GM21723 (cell line): Measurements from ENCODE around the gene XPO5.
"Not testable (repeated sequence)": the region's sequence is repeated elsewhere in the genome, so short reads cannot be mapped to it uniquely, and the experiment has no call there.

Experiments
- ATAC-seq: cut with Tn5 transposase; IDR thresholded peaks from one replicate; pipeline ENCODE4 v1.9.1; 2021; ENCODE audit warnings: mild to moderate bottlenecking, moderate library complexity; ENCODE audit not compliant: unreplicated experiment

The XPO5 gene

DNA sequence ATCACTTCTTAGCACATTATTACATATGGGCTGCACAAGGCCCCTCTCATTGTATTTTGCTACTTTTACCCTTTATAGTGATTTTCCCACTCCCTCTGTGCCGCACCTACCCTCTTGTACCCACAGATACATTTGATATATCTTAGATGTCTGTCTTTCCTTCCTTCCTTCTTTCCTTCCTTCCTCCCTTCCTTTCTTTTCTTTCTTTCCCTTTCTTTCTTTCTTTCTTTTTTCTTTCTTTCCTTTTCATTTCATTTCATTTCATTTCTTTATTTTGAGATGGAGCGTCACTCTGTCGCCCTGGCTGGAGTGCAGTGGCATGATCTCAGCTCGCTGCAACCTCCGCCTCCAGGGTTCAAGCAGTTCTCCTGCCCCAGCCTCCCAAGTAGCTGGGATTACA, 12.4 kb upstream of the XPO5 start:
- no peak for ATAC-seq

GRCh38 chr6:43584892-43585570, 9.2 kb upstream of the XPO5 start:
- no peak for ATAC-seq

DNA sequence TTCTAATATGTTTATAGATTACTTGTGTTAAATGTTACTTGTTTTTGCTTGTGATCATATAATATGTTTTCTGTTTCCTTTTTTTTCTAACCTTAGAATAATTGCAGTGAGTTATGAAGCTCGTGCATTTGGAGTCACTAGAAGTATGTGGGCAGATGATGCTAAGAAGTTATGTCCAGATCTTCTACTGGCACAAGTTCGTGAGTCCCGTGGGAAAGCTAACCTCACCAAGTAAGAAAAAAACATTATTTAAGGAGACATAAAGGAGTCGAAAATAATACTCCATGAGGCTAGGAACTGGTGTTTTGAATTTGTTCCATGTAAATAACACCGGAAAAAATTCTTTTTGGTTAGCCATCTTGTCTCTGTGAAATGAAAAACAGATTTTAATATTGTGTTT, 7.1 kb upstream of the XPO5 start:
- ATAC-seq, result no peak

- ATAC-seq, result no peak
These were observed 3.3 kb upstream of the XPO5 start for GRCh38 chr6:43579171-43579570.

DNA sequence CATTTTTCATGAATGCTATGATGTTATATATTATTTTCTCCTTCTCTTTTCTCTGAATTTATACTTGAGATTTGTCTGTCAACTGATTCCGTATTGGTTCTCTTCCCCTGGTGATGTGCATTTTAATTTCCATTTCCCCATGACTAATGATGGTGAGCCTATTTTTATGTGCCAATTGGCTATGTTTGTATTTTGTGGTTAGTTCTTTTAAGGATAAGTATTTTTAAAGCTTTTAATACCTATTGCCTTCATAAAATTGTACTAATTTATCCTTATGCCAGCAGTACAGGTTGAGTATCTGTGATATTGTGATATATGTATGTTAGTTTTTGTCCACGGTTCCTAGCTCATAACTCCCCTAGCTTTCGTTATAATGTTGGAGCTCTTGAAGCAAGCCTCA, 2.9 kb upstream of the XPO5 start:
- no peak for ATAC-seq

- no peak for ATAC-seq
These were observed 600 bp downstream of the XPO5 start for GRCh38 chr6:43575105-43575771.

GRCh38 chr6:43572015-43572414, 3.8 kb downstream of the XPO5 start:
- ATAC-seq, result no peak

DNA sequence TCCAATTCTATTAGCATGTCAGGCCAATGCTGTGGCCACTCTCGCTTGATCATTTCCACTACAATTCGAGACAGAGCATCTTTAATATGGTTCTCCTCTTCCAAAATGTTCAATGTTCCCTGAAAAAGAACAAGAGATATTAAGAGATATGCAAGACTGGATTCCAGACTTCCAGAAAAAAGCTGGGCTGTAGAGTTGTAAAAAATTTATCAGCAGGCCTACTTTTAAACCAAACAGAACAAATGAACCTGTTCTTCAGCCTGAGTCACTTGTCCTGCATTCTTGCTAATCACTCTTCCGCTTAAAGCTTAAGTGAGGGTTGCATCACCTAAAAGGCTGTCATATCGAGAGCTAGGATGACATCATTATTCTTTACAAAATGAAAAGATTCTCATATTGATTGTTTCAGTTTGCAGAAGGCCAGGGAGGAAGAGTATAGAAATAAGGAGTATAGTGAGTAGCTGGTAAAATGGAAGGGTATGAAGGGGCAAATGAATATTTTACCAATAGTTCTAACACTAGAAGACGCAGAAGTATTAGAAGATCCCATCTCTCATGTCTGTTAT, 4.9 kb downstream of the XPO5 start:
- no peak for ATAC-seq

- no peak for ATAC-seq
These were observed 16.5 kb downstream of the XPO5 start for GRCh38 chr6:43559328-43559727.

- ATAC-seq, result not testable (repeated sequence)
These were observed 18.2 kb downstream of the XPO5 start for GRCh38 chr6:43557620-43558019.

DNA sequence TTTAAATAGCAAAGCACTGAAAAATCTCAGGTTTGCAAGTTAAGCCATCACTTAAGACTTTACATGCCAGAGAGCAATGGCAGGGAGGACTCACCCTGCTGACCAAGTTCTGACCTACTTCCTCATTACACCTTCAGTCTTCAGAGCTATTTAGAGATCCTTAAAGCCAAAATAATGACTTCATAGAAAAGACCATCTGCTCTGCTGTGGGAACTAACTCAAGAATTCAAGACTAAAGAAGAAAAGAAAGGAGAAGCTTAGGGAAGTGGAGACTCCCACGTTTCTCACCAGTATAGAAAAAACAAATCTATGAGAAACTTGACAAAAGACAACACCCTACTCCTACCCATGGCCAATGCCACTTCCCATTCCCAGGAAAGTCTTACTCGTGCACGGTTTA, 28.6 kb downstream of the XPO5 start:
- ATAC-seq, result no peak

- no peak for ATAC-seq
These were observed 31.4 kb downstream of the XPO5 start for GRCh38 chr6:43544461-43544860.

DNA sequence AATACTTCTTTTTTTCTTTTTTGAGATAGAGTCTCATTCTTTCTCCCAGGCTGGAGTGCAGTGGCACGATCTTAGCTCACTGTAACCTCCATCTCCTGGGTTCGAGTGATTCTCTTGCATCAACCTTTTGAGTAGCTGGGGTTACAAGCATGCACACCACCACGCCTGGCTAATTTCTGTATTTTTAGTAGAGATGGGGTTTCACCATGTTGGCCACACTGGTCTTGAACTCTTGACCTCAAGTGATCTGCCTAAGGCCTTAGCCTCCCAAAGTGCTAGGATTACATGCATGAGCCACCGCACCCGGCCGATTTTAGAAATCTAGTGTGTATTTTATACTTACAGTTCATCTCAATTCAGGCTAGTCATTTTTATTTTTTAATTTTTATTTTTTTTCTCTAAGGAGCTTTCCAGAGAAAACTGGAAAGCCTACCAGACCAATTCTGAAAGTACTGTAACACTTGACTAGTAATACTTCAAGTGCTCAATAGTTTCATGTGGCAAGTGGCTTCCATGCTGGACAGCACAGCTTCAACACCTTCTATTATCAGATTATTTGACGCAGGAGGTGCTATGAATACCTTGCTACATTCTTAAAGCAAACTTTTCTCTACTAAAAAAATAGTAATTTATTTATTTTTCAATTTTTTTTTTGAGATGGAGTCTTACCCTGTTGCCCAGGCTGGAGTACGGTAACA, 33.9 kb downstream of the XPO5 start:
- ATAC-seq, result no peak

GRCh38 chr6:43540507-43540906, 35.3 kb downstream of the XPO5 start:
- ATAC-seq, result no peak

DNA sequence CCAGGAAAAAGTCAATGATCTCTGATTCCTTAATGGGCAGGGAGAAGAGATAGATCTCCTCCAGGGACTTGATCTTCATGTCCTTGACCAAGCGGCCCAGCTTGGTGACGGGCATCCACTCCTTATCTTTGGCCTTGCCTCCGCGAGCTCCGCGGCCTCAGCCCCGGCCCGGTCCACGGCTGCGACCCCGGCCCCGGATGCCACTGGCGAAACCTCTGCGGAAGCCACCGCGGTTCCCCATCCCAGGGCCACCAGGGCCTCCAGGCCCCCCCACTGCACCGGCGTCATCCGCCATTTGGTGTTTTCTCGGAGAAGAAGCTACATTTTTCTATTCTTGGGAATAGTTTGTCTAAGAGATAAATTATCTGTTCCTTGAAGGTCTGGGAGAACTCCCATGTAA, 36.4 kb downstream of the XPO5 start:
- not testable (repeated sequence) for ATAC-seq

DNA sequence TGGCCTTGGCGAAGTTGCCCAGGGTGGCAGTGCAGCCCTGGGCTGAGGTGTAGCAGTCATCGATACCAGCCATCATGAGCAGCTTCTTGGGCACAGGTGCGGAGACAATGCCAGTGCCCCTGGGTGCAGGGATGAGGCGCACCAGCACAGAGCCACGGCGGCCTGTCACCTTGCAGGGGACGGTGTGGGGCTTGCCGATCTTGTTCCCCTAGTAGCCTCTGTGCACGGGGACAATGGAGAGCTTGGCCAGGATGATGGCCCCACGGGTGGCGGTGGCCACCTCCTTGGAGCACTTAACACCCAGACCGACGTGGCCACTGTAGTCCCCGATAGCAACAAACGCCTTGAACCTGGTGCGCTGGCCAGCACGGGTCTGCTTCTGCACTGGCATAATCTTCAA, 36.9 kb downstream of the XPO5 start:
- not testable (repeated sequence) for ATAC-seq

GRCh38 chr6:43532201-43532600, 43.6 kb downstream of the XPO5 start:
- no peak for ATAC-seq

GRCh38 chr6:43524483-43524961, 51.3 kb downstream of the XPO5 start:
- ATAC-seq, result no peak

DNA sequence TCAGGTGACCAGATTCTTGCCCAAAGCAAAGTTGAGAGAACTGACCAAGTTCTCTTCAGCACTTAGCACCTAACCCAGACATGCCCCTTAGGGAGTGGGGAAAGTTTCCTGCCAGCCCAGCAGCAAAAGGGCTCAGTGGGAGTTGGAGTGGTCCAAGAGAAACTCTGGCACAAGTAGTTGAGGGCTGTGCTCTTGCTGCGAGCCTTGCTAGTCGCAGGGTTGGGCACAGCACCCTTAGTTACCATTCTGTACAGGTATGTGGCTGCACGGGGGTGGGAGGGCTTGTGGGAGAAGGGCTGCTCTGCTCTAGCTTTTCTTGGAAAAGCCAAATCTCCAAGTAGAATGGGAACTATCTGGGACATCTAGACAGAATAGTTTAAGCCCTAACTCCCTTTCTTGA, 52.6 kb downstream of the XPO5 start:
- no peak for ATAC-seq

DNA sequence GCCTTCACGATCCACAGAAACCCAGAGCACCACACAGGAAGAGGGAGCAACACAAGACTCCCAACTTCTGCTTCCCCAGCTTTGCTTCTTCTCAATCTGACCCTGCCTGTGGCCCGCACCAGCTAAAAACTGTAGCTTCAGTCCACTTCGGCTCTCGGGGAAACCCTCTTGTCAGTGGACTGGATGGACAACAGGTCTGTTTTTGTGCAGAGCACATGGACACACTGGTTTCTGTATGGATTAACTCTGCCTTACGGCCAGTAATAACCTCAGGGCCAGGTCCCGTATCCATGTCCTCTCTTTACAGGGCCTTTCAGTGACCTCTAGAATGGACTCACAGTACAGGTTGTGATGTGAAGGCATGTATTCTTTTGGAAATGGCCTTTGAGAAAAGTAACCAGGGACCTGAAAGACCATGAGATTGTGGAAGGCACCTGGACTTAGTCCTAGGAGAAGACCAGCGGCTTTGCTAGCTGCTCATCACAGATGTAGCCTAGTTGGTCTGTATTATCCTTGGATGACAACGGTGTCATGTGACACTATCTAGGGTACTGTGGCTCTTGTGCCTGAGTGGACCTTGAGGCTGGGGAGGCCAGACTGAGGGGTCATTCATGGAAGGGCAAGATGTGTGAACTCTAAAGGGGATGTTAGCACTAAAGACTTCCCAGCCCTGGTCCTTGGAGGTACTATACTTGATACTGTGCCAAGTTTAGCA, 53.1 kb downstream of the XPO5 start:
- ATAC-seq, result no peak

- no peak for ATAC-seq
These were observed 54.0 kb downstream of the XPO5 start for GRCh38 chr6:43521836-43522235.
